Neural progenitor cell (in vitro differentiated cells): ENCODE measurements around the gene RARA.
"Not testable (repeated sequence)": the region's sequence is repeated elsewhere in the genome, so short reads cannot be mapped to it uniquely, and the experiment has no call there.

Experiments
- CTCF ChIP-seq: fragments of 200-600 bp; sonication (generic); IDR thresholded peaks from 2 replicates; pipeline ENCODE4 v1.5.1; 2017; ENCODE audit warnings: antibody characterized with exemption, mild to moderate bottlenecking
- EZH2 ChIP-seq: fragments of 200-600 bp; sonication (generic); IDR thresholded peaks from 2 replicates; pipeline ENCODE4 v1.6.1; 2017; ENCODE audit warnings: antibody characterized with exemption, mild to moderate bottlenecking, moderate library complexity

GRCh38 chr17:40375786-40376185, 66.8 kb downstream of the RARA start:
- TF ChIP-seq CTCF, EZH2: not testable (repeated sequence)
